CD4-positive, alpha-beta T cell (primary cell): ENCODE data around the gene SLC28A1. TPM values are rescaled to one million over a fixed set of nuclear protein-coding genes. Genes with fewer than 3 reads are reported as not detected.

Experiments used
- ATAC-seq: fragments of 200-7000 bp; cut with Tn5 transposase; one replicate; pipeline ENCODE4 v1.10.0; 2022; ENCODE audit warnings: mild to moderate bottlenecking; ENCODE audit not compliant: poor library complexity
- CTCF ChIA-PET: fragments of 350-600 bp; sonication (Branson Sonifier 250); formaldehyde crosslinking; loops from one replicate; lab custom pipeline; 2021; ENCODE audit warnings: antibody characterized with exemption, inconsistent platforms; lab: Charles Lee
- POLR2A ChIA-PET: fragments of 350-600 bp; sonication (Branson Sonifier 250); formaldehyde crosslinking; loops from one replicate; lab custom pipeline; 2021; ENCODE audit warnings: antibody characterized with exemption, inconsistent platforms; lab: Charles Lee
- DNase-seq, 14 experiments: peaks; one replicate each; pipeline ENCODE4 v3.0.0-alpha.2; 2013 to 2020; ENCODE audit warnings: mixed read lengths in 2 of 14
- H3K27ac ChIP-seq, 2 donors: one replicate each; pipeline versions ENCODE4 v1.5.1 to v1.7.0; 2013; ENCODE audit warnings: low read length in 2 of 2, low read depth in 1 of 2, mild to moderate bottlenecking in 1 of 2
- H3K27me3 ChIP-seq, 2 experiments: 1 replicate in 1 of 2; 2 replicates in 1 of 2; pipeline versions ENCODE4 v1.6.1 to v1.7.0; 2013; ENCODE audit warnings: low read length in 2 of 2, control low read depth in 1 of 2, mild to moderate bottlenecking in 1 of 2, moderate library complexity in 1 of 2; ENCODE audit not compliant: insufficient read depth in 2 of 2, control insufficient read depth in 1 of 2
- H3K36me3 ChIP-seq: one replicate; pipeline ENCODE4 v1.6.1; 2013; ENCODE audit warnings: low read length, control low read depth; ENCODE audit not compliant: insufficient read depth
- H3K4me1 ChIP-seq: one replicate; pipeline ENCODE4 v1.6.1; 2013; ENCODE audit warnings: low read length, control low read depth; ENCODE audit not compliant: insufficient read depth
- H3K4me3 ChIP-seq: one replicate; pipeline ENCODE4 v1.5.1; 2013; ENCODE audit warnings: mild to moderate bottlenecking, low read length, moderate library complexity
- H3K9me3 ChIP-seq, 2 experiments: 1 replicate in 1 of 2; 2 replicates in 1 of 2; pipeline versions ENCODE4 v1.6.1 to v1.7.0; 2013; ENCODE audit warnings: low read length in 2 of 2, mild to moderate bottlenecking in 2 of 2, control low read depth in 1 of 2, moderate library complexity in 1 of 2; ENCODE audit not compliant: control insufficient read depth in 1 of 2, insufficient read depth in 1 of 2
- H3K27ac Mint-ChIP-seq: one replicate; pipeline ENCODE4 v1.8.0; 2020; ENCODE audit warnings: mixed read lengths
- H3K27me3 Mint-ChIP-seq: one replicate; pipeline ENCODE4 v1.8.0; 2021; ENCODE audit warnings: mixed read lengths
- H3K36me3 Mint-ChIP-seq: one replicate; pipeline ENCODE4 v1.8.0; 2021; ENCODE audit warnings: low read depth, mixed read lengths
- H3K4me1 Mint-ChIP-seq: one replicate; pipeline ENCODE4 v1.8.0; 2021; ENCODE audit warnings: low read depth, mixed read lengths
- H3K4me3 Mint-ChIP-seq: one replicate; pipeline ENCODE4 v1.8.0; 2020; ENCODE audit warnings: mild to moderate bottlenecking, mixed read lengths
- H3K9me3 Mint-ChIP-seq: one replicate; pipeline ENCODE4 v1.8.0; 2020; ENCODE audit warnings: mixed read lengths
- CTCF ChIP-seq: fragments of 200-600 bp; IDR thresholded peaks from one replicate; pipeline ENCODE4 v1.8.0; 2022; ENCODE audit warnings: antibody characterized with exemption, mild to moderate bottlenecking
- intact Hi-C, 2 experiments: fragments of 100-400 bp; cut with DNase I in 1 of 2; cut with micrococcal nuclease in 1 of 2; formaldehyde crosslinking; loops; one replicate each; pipeline versions ENCODE4 v1.15.1 to v1.9.0; 2023 to 2025; cut with DNase I, micrococcal nuclease
- total RNA-seq, 174 experiments: library from RNA in 2 of 174; stranded (reverse) in 2 of 174; gene quantifications; one replicate each; pipeline ENCODE4 v1.2.3 and lab custom pipeline; 2021 to 2026

Gene SLC28A1
- total RNA-seq, 2 experiments from 2014 or later: not detected

- no peak for TF ChIP-seq CTCF
- CTCF ChIA-PET: interaction anchor here (1.3 kb wide), 1 partner anchor 97 kb away, joined by 3 read pairs; no protein-coding TSS in a partner anchor
Observed at GRCh38 chr15:84907731-84908130, 23.3 kb downstream of the SLC28A1 start.

GRCh38 chr15:84908564-84908963, 24.1 kb downstream of the SLC28A1 start:
- no peak for DNase-seq
- Histone ChIP-seq H3K27ac (no peak overlapping the region), H3K4me1 (no peaks in the 10 kb centered on the region), H3K36me3 (no peaks in the 10 kb centered on the region), H3K9me3 (peaks cover 0 to 3% of the 10 kb centered on the region in 2 experiments), H3K4me3 (no peak overlapping the region), H3K27me3 (no peaks in the 10 kb centered on the region)
- no peaks in the 10 kb centered on the region for H3K36me3 Mint-ChIP-seq
- no peak overlapping the region for H3K27ac Mint-ChIP-seq
- no peaks in the 10 kb centered on the region for H3K27me3 Mint-ChIP-seq
- POLR2A ChIA-PET: no interaction called here
- H3K9me3 Mint-ChIP-seq: no peaks in the 10 kb centered on the region
- TF ChIP-seq CTCF: no peak
- H3K4me3 Mint-ChIP-seq: no peak overlapping the region
- H3K4me1 Mint-ChIP-seq: no peaks in the 10 kb centered on the region
- CTCF ChIA-PET: interaction anchor here (0.8 kb wide), 1 partner anchor 321 kb away, joined by 3 read pairs; no protein-coding TSS in a partner anchor
- no peak for ATAC-seq
- intact Hi-C loops: loop anchor here in 1 of 2 experiments (5.0 kb wide), 1 partner anchor 46 kb away; no protein-coding TSS in a partner anchor

More at GRCh38 chr15:84907731-84908130, 23.3 kb downstream of the SLC28A1 start:
- POLR2A ChIA-PET: no interaction called here
- Histone ChIP-seq H3K27ac (no peak overlapping the region), H3K9me3 (peaks cover 0 to 3% of the 10 kb centered on the region in 2 experiments), H3K36me3 (no peaks in the 10 kb centered on the region), H3K4me1 (no peaks in the 10 kb centered on the region), H3K4me3 (no peak overlapping the region), H3K27me3 (no peaks in the 10 kb centered on the region)
- Mint-ChIP-seq H3K36me3 (no peaks in the 10 kb centered on the region), H3K9me3 (no peaks in the 10 kb centered on the region), H3K4me1 (no peaks in the 10 kb centered on the region), H3K27ac (no peak overlapping the region), H3K27me3 (no peaks in the 10 kb centered on the region), H3K4me3 (no peak overlapping the region)
- ATAC-seq: no peak
- intact Hi-C loops: loop anchor here in 1 of 2 experiments (5.0 kb wide), 1 partner anchor 45 kb away; no protein-coding TSS in a partner anchor
- DNase-seq: no peak

- ATAC-seq (no peak), DNase-seq (no peak)
- intact Hi-C loops: loop anchor here in 1 of 2 experiments (5.0 kb wide), 1 partner anchor 47 kb away; no protein-coding TSS in a partner anchor
- no peaks in the 10 kb centered on the region for H3K27me3 ChIP-seq
- no peaks in the 10 kb centered on the region for H3K36me3 ChIP-seq
- H3K9me3 ChIP-seq: peaks cover 0 to 5% of the 10 kb centered on the region in 2 experiments
- Mint-ChIP-seq H3K36me3 (no peaks in the 10 kb centered on the region), H3K27me3 (no peaks in the 10 kb centered on the region), H3K9me3 (no peaks in the 10 kb centered on the region), H3K4me1 (no peaks in the 10 kb centered on the region), H3K27ac (no peak overlapping the region), H3K4me3 (no peak overlapping the region)
- CTCF ChIA-PET: interaction anchor here (0.8 kb wide), 1 partner anchor 321 kb away, joined by 3 read pairs; no protein-coding TSS in a partner anchor
- no peak for TF ChIP-seq CTCF
- no peak overlapping the region for H3K4me3 ChIP-seq
- no peaks in the 10 kb centered on the region for H3K4me1 ChIP-seq
- POLR2A ChIA-PET: no interaction called here
- no peak overlapping the region for H3K27ac ChIP-seq
Observed at GRCh38 chr15:84909029-84909428, 24.6 kb downstream of the SLC28A1 start.
